Muscle of back (tissue), 13 donors: ENCODE measurements around the gene MARCHF7. TPM values are rescaled to one million over a fixed set of nuclear protein-coding genes. Genes with fewer than 3 reads are reported as not detected.
"Not testable (repeated sequence)": the region's sequence is repeated elsewhere in the genome, so short reads cannot be mapped to it uniquely, and the experiment has no call there.

Experiments used
- DNase-seq, 3 donors: peaks; one replicate each; pipeline versions ENCODE4 v3.0.0 to v3.0.0-alpha.2; 2013
- long read RNA-seq, 9 donors: transcript quantifications; one replicate each; lab custom pipeline, GENCODE V29; 2026
- polyA plus RNA-seq, 10 donors: library from polyadenylated mRNA; unstranded; fragments of 120-200 nt; gene quantifications; one replicate each; pipeline ENCODE4 v1.2.1, GENCODE V29; 2013; ENCODE audit not compliant: insufficient read length in 10 of 10

Gene MARCHF7
- 100 to 1,000 TPM in 7 of 10 donors, 10 to 100 TPM in 3; 83.4 to 149 (median 117) TPM for polyA plus RNA-seq
- long read RNA-seq, donor 1, full-length matches to known transcripts, result 2 of 25 reads
- long read RNA-seq, donor 1, partial matches to known transcripts, result 13 of 25 reads
- long read RNA-seq, donor 1, other reads (novel, unspliced or antisense), result 10 of 25 reads
- long read RNA-seq, donor 2, full-length matches to known transcripts, result 5 of 38 reads
- long read RNA-seq, donor 2, partial matches to known transcripts, result 16 of 38 reads
- long read RNA-seq, donor 2, other reads (novel, unspliced or antisense), result 17 of 38 reads
- long read RNA-seq, donor 3, result 0 reads
- long read RNA-seq, donor 4, full-length matches to known transcripts, result 1 of 19 reads
- long read RNA-seq, donor 4, partial matches to known transcripts, result 13 of 19 reads
- long read RNA-seq, donor 4, other reads (novel, unspliced or antisense), result 5 of 19 reads
- long read RNA-seq, donor 5, full-length matches to known transcripts, result 1 of 70 reads
- long read RNA-seq, donor 5, partial matches to known transcripts, result 25 of 70 reads
- long read RNA-seq, donor 5, other reads (novel, unspliced or antisense), result 44 of 70 reads
- long read RNA-seq, donor 6, full-length matches to known transcripts, result 2 of 43 reads
- long read RNA-seq, donor 6, partial matches to known transcripts, result 20 of 43 reads
- long read RNA-seq, donor 6, other reads (novel, unspliced or antisense), result 21 of 43 reads
- long read RNA-seq, donor 7, full-length matches to known transcripts, result 2 of 24 reads
- long read RNA-seq, donor 7, partial matches to known transcripts, result 11 of 24 reads
- long read RNA-seq, donor 7, other reads (novel, unspliced or antisense), result 11 of 24 reads
- long read RNA-seq, donor 8, partial matches to known transcripts, result 33 of 39 reads
- long read RNA-seq, donor 8, other reads (novel, unspliced or antisense), result 6 of 39 reads
- long read RNA-seq, donor 9, result 0 reads

GRCh38 chr2:159712143-159712928, at the start of gene MARCHF7:
TSS of gene MARCHF7 (plus strand) at chr2:159712506. CDS start at chr2:159729023, 16,517 bp downstream.
- DNase-seq, result peak; percentile 95 to 98 (median 96)

DNA sequence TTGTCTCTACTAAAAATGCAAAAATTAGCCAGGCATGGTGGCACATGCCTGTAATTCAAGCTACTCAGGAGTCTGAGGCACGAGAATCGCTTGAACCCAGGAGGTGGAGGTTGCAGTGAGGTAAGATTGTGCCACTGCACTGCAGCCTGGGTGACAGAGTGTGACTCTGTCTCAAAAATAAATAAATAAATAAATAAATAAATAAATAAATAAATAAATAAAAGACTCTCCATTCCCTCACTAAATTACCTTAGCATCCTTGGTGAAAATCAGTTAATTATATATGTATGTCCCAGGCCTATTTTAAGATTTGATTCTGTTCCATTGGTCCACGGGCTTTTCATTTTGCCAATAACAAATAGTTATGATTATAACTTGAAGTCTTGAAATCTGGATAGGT, 44.9 kb upstream of the MARCHF7 start:
- DNase-seq, result not testable (repeated sequence)

DNA sequence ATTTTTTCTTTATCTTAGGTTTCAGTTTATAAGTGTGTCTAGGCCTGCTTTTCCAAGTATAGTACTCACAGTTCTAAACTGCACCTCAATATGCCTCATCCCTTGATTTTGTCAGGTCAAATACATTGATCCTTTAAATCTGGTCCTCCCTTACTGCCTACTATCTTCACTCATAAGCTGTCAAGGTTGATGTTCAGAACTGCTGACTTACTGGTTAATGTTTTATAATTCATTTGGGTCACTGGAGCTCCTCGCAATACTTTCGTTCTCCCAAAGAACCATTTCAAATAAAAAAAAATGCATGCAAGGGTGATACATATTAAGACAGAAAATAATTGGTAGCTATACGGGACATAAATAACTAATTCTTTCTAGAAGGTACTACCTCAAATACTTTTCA, 41.3 kb upstream of the MARCHF7 start:
- no peak for DNase-seq

DNA sequence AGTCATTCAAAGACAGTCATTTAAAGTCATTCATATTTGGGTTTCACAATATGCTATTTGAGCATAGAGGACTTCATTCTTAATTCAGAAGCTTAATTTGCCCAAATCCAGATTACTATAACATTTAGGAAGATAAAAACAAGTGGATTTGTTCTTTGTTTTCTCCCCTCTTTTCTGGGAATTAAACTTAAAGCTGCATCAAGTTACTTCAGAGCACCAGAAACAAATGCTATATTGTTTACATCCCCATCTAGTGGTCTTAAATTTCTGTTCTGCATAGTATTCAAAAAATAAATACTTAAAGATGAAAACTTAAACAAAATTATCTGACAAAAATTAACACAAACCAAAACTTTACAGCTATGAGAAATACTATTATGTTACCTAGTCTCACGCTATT, 34.7 kb upstream of the MARCHF7 start:
- DNase-seq, result peak in 2 of 3 donors; percentile 13 to 38

DNA sequence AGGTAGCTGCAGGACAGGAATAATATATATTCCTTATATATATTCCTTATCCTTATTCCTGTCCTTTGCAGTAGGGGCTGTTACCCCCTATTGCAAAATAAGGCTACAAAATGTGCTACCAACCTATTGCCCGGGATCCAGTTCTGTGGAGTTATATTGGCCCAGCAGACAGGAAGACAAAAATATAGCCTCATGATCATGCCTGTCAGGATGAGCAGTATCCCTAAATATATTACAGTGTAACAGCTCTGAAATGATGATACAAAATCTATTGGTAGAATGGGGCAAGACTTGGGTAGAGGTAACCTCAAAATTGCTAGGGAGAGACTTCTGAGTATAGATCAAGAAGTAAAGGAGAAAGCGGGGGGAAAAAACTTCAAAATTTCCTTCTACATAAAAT, 31.6 kb upstream of the MARCHF7 start:
- no peak for DNase-seq

- no peak for DNase-seq
Observed at GRCh38 chr2:159683817-159684216, 28.5 kb upstream of the MARCHF7 start.

DNA sequence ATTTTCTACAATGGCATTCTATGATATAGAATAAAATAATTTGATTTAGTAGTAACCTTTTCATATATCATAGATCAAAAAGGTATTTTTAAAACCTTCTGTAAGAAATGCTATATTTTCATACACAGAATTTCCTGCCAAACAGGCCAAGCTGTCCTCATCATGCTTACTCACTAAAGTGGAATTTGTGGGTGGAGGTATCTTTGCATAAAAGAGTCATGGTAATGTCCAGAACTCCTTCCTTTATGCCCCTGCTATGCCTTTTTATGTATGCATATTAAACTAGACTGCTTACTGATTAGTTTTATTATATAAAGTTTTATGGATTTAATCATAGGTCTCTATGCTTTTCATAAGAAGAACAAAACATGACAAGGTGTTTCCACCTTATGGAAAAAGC, 27.5 kb upstream of the MARCHF7 start:
- DNase-seq, result peak in 1 of 3 donors; percentile 11

DNA sequence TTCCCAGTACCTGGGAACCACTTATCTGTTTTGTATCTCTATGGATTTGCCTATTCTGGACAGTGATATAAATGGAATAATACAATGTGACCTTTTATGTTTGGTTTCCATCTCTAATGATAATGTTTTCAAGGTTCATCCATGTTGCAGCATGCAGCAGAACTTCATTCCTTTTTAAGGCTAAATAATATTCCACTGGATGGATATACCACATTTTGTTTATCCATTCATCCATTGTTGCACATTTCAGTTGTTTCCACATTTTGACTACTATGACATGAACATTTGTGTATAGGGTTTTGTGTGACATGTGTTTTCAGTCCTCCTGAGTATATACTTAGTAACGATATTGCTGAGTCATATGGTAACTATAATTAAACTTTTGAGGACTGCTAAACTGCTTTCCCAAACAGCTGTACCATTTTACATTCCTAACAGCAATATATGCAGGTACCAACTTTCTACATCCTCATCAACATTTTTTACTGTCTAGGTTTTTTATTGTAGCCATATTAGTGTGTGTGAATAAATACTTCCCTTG, 17.7 kb upstream of the MARCHF7 start:
- DNase-seq, result no peak

DNA sequence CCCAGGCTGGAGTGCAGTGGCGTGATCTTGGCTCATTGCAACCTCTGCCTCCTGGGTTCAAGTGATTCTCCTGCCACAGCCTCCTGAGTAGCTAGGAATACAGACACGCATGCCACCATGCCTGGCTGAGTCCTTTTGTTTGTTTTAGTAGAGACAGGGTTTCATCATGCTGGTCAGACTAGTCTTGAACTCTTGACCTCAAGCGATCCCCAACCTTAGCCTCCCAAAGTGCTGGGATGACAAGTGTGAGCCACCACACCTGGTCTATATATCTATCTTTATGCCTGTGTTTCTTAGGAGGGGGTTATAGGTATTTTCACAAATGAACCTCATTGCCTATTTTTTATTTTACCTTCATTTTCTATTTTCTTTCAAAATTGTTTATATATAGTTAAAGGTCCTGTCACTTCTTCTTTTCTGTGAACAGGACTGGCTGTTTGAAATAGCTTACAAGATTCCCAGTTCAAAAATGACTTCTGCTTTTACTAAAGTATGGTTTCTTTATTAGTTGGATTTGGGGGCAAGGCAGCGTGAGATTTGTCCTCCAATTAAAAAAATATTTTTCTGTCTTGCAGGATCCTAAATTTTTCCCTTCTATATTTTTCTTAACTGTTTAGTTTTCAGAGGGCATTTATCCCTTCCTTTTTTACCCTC, 16.4 kb upstream of the MARCHF7 start:
- no peak for DNase-seq

DNA sequence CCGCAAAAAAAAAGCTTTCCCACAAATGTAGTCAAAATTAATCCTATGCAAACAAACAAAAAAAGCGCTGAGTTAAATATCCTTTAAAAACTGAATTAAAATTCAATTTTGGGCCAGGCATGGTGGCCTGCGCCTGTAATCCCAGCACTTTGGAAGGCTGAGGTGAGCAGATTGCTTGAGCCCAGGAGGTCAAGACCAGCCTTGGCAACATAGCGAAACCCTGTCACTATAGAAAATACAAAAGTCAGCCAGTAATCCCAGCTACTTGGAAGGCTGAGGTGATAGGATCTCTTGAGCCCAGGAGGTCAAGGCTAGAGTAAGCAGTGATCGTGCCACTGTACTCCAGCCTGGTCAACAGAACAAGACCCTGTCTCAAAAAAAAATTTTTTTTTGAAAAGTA, 8.8 kb upstream of the MARCHF7 start:
- no peak for DNase-seq

GRCh38 chr2:159706385-159706980, 5.8 kb upstream of the MARCHF7 start:
- no peak for DNase-seq

DNA sequence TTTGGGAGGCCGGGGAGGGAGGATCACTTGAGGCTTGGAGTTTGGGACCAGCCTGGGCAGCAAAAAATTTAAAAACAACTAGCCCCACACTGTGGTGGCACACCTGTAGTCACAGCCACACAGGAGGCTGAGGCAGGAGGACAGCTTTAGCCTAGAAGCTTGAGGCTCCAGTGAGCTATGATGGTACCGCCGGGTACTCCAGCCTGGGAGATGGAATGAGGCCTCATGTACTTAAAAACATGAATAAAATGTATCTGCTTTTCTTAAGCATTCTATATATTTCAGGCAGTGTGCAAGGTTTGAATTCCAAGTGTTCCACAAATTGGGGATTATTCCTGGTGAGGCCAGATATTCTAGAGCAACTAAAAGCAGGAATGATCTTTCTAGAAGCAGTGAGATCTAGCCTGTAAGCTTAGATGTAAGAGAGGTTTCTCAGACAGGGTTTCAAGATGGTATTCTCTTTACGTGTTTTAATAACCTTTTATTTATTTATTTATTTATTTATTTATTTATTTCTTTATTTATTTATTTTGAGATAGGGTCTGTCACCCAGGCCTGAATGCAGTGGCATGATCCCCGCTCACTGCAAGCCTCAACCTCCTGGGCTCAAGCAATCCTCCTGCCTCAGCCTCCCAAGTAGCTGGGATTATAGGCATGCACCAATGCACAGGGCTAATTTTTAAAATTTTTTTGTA, 4.1 kb upstream of the MARCHF7 start:
- no peak for DNase-seq

DNA sequence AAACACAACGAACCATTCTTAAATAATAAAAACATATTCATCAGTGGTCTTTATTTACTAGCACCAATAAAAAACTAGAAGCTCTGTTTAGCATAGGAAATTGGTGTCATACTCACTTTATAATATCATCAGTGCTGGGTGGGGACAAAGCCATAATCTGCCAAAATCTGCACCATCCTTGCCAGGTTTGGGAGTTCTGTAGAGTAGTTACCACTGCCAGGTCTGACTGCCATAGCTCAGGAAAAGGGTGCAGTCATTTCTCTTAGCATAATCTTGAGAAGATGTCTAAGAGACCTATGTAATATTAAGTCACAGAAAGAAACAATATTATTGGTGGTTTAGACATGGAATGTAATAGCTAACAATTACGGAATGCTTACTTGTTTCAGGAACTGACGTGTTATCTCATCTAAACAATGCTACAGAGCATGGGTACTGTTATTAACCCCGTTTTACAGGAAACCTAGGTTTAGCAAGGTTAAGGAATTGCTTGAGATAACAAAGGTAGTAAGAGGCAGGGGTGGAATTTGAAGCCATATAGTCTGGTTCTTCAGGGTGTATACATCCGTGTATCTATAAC, 1.6 kb upstream of the MARCHF7 start:
- no peak for DNase-seq

DNA sequence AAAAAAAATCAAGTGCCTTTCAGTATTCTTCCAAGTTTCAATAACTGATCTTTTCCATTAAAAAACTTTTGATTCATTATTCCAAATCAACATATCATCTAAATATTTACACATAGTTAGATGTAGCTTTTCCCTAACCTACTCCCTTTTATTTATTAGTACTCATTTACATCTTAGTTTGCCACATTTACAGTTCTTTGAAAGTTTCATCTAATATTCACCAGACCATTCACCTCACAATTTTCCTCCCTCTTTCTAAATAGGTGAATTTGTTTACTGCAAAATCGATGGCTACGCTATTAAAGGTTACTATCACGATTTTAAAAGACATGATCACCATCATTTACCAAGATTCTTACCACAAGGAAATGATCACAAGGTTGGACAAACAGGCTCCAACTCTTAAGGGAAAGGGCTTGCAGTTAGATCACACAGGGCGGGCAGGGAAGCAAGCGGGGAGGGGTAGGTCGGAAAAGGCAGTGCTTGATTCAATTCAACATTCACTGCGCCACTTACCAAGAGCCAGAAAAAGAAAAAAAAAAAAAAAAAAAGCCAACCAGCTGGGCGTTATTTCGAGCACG, 654 bp upstream of the MARCHF7 start:
- DNase-seq, result no peak

DNA sequence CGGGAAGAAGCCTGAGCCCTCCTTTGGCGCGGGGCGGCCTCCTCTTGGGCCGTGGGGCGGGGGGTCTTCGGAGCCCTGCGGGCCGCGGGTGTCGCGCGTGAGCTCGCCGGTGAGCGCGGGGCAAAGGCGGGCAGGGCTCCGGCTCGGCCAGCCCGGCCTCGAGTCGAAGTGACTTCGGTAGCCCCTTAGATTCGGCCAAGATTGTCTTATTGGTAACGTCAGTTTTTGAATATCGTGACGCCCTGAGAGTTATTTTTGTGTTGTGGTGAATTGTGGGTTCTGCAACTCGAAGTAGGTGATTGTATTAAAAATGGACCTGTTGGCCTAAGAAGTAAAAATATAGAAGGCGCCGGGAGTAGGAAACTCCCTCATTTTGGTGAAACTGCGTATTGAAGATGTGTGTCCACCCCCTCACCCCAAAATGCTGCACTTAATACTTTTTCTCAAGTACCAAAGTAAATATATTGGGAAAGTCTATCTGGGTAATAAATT, 669 bp downstream of the MARCHF7 start:
- DNase-seq, result peak in 2 of 3 donors; percentile 15 to 49

GRCh38 chr2:159713631-159714246, 1.4 kb downstream of the MARCHF7 start:
- DNase-seq, result peak; percentile 11 to 60 (median 19)

GRCh38 chr2:159714247-159714930, 2.1 kb downstream of the MARCHF7 start:
- DNase-seq, result no peak

DNA sequence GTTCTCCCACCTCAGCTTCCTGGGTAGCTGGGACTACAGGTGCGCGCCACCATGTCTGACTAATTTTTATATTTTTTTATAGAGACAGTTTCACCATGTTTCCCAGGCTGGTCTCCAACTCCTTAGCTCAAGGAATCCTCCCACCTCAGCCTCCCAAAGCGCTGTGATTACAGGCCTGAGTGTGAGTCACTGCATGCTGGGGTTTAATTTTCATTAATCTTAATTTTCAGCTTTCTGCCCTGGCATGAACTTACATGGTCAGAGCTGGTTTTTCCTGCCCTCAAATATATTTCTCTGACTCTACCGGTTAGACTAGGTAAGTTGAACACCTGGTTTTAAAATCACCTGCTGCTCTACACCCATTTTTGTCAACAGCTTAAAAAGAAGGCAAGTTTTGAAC, 3.1 kb downstream of the MARCHF7 start:
- DNase-seq, result no peak
